Vagina (tissue), 2 donors: ENCODE data around the gene EPC2.

Experiments
- CTCF ChIP-seq, 3 experiments: fragments of 450-650 bp in 2 of 3; fragments of 200-600 bp in 1 of 3; sonication (generic) in 1 of 3; IDR thresholded peaks; one replicate each; pipeline ENCODE4 v1.5.1; 2017 to 2019; ENCODE audit warnings: antibody characterized with exemption in 3 of 3, mild to moderate bottlenecking in 2 of 3, moderate library complexity in 2 of 3
- POLR2AphosphoS5 ChIP-seq, 2 donors: sonication (generic); formaldehyde crosslinking; IDR thresholded peaks; one replicate each; pipeline ENCODE4 v1.9.0; 2017; ENCODE audit warnings: antibody characterized with exemption in 2 of 2, mild to moderate bottlenecking in 2 of 2, low read depth in 1 of 2; ENCODE audit not compliant: insufficient read depth in 1 of 2

DNA sequence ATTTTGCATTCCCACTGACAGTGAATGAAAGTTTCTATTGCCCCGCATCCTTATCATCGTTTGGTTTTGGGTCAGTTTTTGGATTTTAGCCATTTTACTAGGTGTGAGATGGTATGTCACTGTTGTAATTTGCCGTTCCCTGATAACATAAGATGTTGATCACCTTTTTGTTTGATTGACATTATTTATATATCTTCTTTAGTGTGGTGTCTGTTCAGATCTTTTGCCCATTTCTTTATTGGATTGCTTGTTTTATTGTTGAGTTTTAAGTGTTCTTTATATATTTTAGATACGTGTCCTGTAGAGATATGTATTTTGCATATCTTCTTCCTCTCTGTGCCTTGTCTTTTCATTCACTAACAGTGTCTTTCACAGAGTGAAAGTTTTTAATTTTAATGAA is 55.3 kb downstream of the EPC2 start:
- TF ChIP-seq CTCF (IDR thresholded peaks at IDR 0.05) = no peak
- TF ChIP-seq POLR2AphosphoS5 (IDR thresholded peaks at IDR 0.05; ENCODE audit: insufficient read depth in 1 of 2, low read depth in 1 of 2) = no peak
